ENCODE measurements around the gene ZCCHC2.

The ZCCHC2 gene

DNA sequence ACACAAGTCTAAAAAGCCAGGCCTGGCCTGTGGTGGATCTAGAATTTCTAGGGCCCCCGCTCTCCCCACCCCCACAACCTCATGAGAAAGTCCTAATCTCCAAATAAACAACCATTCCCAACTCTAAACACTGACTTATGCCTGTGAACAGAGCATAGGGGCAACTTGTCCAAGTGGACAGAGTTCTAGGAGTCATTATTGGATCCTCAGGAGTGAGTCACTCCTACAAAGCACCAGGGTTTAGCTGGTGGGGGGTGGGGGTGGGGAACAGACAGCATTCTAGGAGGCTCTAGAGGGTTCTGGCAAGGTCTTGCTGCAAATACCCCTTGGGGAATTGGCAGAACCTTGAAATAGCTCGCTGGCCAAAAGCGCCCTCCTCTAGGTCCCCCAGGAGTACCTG, 83.3 kb downstream of the ZCCHC2 start:
- Histone ChIP-seq H3K9me3 (replicated peaks; ENCODE audit: low read length) (no peaks in the 10 kb centered on the region), H3K27me3 (ENCODE audit: control insufficient read depth, insufficient read depth, low read length) (peaks cover 41% of the 10 kb centered on the region), H3K4me3 (ENCODE audit: low read length) (no peak overlapping the region), H3K36me3 (ENCODE audit: insufficient read depth, low read length) (no peaks in the 10 kb centered on the region), H3K4me1 (ENCODE audit: control insufficient read depth, insufficient read depth, low read length) (peaks cover 7% of the 10 kb centered on the region), H3K4me2 (ENCODE audit: low read length) (no peak overlapping the region), H3K9ac (ENCODE audit: low read depth, low read length) (no peak overlapping the region)

DNA sequence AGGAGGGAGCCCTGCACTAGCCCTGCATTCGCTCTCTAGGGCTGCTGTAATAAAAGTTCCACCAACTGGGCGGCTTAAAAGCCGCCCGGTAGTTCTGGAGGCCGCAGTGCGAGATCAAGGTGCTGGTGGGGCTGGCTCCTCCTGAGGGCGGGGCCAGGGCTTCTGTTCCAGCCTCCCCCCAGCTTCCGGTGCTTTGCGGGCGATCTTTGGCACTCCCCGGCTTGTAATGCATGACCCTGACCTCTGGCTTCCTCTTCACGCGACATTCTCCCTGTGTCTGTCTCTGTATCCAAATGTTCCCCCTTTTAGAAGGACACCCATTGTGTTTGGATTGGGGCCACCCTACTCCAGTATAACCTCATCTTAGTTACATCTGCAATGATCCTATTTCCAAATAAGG, 84.5 kb downstream of the ZCCHC2 start:
- Histone ChIP-seq H3K4me1 (ENCODE audit: control insufficient read depth, insufficient read depth, low read length) (peaks cover 9% of the 10 kb centered on the region), H3K9ac (ENCODE audit: low read depth, low read length) (no peak overlapping the region), H3K27me3 (ENCODE audit: control insufficient read depth, insufficient read depth, low read length) (peaks cover 42% of the 10 kb centered on the region), H3K36me3 (ENCODE audit: insufficient read depth, low read length) (no peaks in the 10 kb centered on the region), H3K4me2 (ENCODE audit: low read length) (no peak overlapping the region), H3K9me3 (replicated peaks; ENCODE audit: low read length) (no peaks in the 10 kb centered on the region), H3K4me3 (ENCODE audit: low read length) (no peak overlapping the region)

DNA sequence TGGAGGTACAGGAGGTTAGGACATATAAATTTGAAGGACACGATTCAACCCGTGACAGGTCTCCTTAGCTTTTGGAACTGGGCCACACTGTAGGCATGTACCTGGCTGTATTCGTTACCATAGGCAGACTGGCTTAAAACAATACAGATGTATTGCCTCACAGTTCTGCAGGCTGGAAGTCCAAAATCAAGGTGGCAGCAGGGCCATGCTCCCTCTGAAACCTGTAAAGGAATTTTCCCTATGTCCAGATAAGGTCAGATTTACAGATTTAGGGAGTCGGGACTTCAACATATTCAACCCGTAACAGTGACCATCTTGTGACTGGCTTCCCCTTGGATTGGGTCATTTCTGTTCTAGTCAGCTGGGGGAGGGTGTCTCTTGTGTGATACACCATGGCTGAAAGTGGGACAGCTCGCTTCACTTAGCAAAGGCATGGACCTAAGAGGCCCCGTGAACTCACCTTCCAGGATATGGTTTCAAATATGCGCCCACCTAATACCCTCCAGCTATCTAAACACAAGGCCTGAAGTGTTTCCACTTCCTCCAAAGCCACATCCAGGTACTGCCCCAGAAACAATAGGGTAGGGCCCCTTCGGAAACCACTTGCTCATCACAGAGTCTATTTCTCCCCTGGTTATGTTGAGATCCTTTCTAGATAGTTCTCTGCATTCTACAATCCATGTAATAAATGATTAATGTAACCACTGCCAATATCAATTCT, 85.0 kb downstream of the ZCCHC2 start:
- H3K27me3 ChIP-seq (ENCODE audit: control insufficient read depth, insufficient read depth, low read length), result peaks cover 45% of the 10 kb centered on the region
- peaks cover 9% of the 10 kb centered on the region for H3K4me1 ChIP-seq (ENCODE audit: control insufficient read depth, insufficient read depth, low read length)
- H3K4me2 ChIP-seq (ENCODE audit: low read length), result no peak overlapping the region
- H3K9me3 ChIP-seq (replicated peaks; ENCODE audit: low read length), result no peaks in the 10 kb centered on the region
- no peaks in the 10 kb centered on the region for H3K36me3 ChIP-seq (ENCODE audit: insufficient read depth, low read length)
- H3K9ac ChIP-seq (ENCODE audit: low read depth, low read length), result no peak overlapping the region
- no peak overlapping the region for H3K4me3 ChIP-seq (ENCODE audit: low read length)

DNA sequence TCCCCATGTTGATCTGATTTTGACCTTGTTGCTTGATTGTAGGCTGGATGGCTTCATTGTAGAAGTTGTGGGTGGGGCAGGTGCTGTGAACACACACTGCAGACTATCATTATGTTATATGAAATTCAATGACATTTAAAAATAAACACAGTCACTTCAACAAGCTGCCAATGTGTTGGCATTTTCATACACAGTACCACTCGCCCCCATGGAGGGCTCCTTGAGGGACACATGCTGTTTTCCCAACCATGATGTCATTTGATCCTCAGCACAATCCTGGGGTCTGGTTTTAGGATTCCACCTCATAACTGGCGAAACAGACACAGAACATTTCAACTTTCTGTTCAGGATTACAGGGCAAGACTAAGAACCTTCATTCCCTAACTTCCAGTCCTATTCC, 86.9 kb downstream of the ZCCHC2 start:
- no peak overlapping the region for H3K4me2 ChIP-seq (ENCODE audit: low read length)
- no peak overlapping the region for H3K9ac ChIP-seq (ENCODE audit: low read depth, low read length)
- H3K27me3 ChIP-seq (ENCODE audit: control insufficient read depth, insufficient read depth, low read length), result peaks cover 39% of the 10 kb centered on the region

DNA sequence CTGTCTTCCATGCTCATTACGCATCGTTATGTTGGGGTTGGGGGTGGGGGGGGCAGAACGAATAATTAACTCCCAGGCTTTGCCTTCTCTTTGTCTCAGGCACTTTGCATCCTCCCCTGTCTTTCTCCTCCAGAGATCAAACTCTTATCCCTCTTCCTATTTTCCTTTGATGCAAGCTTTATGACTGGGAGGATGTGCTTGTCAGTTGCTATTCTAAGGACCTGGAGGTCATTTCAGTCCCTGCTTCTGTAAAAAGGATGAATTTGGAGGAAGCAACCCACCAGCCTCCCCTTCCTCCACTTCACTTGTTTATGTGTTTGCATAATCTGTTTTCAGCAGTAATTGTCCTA, 87.5 kb downstream of the ZCCHC2 start:
- no peaks in the 10 kb centered on the region for H3K9me3 ChIP-seq (replicated peaks; ENCODE audit: low read length)
- no peak overlapping the region for H3K4me3 ChIP-seq (ENCODE audit: low read length)
- H3K36me3 ChIP-seq (ENCODE audit: insufficient read depth, low read length), result no peaks in the 10 kb centered on the region
- peak overlapping the region; percentile 71 for H3K4me2 ChIP-seq (ENCODE audit: low read length)
- peaks cover 42% of the 10 kb centered on the region for H3K27me3 ChIP-seq (ENCODE audit: control insufficient read depth, insufficient read depth, low read length)
- no peak overlapping the region for H3K9ac ChIP-seq (ENCODE audit: low read depth, low read length)
- H3K4me1 ChIP-seq (ENCODE audit: control insufficient read depth, insufficient read depth, low read length), result peaks cover 9% of the 10 kb centered on the region

More for the DNA sequence above, 86.9 kb downstream of the ZCCHC2 start:
- Histone ChIP-seq H3K4me3 (ENCODE audit: low read length) (no peak overlapping the region), H3K4me1 (ENCODE audit: control insufficient read depth, insufficient read depth, low read length) (peaks cover 9% of the 10 kb centered on the region), H3K9me3 (replicated peaks; ENCODE audit: low read length) (no peaks in the 10 kb centered on the region), H3K36me3 (ENCODE audit: insufficient read depth, low read length) (no peaks in the 10 kb centered on the region)

DNA sequence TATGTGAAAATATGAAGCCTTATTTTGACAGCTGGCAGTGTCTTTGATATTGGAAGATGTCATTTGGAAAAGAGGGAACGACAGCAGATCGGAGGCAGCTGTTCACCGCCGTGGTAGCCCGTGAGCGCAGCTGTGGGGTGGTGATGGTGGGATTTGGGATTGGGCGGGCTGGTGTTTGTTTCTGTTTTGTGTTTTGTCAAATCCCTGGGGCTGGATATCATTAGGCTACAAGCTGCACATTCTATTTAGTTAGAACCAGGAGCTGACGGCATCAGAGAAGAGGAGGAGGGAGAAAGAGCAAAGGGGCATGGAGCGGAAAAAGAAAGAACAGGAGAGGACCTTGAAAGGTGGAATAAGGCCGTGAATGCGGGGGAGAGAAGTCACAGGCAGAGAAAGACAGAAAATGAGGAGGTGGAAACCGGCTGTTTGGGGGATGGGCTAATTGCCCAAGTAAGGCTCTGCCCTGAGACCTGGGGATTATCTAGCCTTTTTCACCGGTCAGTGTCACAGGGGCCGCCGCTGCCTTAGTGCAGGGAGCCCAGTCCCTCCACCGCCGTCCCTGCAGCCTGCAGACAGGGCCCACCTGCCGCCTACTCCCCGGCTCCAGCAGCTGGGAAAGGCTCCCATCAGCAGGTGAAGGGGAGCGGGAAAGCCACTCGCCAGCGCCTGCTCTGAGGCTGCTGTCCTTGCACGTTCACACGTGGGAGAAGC, 88.0 kb downstream of the ZCCHC2 start:
- H3K36me3 ChIP-seq (ENCODE audit: insufficient read depth, low read length), result no peaks in the 10 kb centered on the region
- H3K4me2 ChIP-seq (ENCODE audit: low read length), result peak overlapping the region; percentile 71
- H3K4me1 ChIP-seq (ENCODE audit: control insufficient read depth, insufficient read depth, low read length), result peaks cover 9% of the 10 kb centered on the region
- H3K9me3 ChIP-seq (replicated peaks; ENCODE audit: low read length), result no peaks in the 10 kb centered on the region
- H3K9ac ChIP-seq (ENCODE audit: low read depth, low read length), result no peak overlapping the region
- H3K4me3 ChIP-seq (ENCODE audit: low read length), result peak overlapping the region; percentile 41
- peaks cover 42% of the 10 kb centered on the region for H3K27me3 ChIP-seq (ENCODE audit: control insufficient read depth, insufficient read depth, low read length)

DNA sequence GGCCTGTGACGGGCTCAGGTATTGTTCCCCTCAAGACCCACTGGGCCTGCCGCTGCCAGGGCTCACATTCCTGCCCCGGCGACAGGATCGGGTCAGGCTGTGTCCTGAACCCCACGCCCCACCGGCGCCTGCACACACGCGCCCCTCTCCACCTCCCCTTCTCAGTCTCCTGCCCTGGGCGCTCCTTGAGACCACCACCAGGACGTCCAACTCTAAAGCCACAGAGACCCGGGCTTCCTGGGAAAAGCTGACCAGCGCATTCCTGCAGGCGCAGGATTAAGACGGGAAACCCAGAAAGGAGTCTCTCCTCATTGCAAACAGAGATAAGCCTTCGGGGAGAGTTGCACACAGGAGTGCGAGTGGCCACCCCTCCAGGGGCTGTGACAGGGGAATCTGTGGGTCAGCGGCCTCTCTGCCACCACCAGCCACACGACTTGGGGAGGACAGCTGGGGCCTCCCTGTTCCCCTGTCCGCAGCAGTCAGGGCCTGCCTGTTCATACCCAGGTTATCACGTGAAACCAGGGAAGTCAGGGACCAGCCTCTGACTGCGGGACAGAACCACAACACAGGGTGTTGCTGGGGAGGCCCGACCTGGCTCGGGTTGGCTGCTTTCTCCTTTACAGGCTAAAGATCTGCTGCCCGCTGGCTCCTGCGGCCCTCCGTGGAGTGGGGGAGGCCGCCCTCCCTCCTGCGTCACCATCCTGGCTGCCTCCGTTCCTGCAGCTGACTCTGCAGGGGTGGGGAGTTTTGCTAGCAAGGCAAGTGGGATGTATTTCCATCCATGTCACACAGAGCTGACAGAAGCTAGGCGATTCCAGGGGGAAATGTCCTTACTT, 88.8 kb downstream of the ZCCHC2 start:
- Histone ChIP-seq H3K36me3 (ENCODE audit: insufficient read depth, low read length) (no peaks in the 10 kb centered on the region), H3K4me3 (ENCODE audit: low read length) (peak overlapping the region; percentile 41), H3K27me3 (ENCODE audit: control insufficient read depth, insufficient read depth, low read length) (peaks cover 42% of the 10 kb centered on the region), H3K9me3 (replicated peaks; ENCODE audit: low read length) (no peaks in the 10 kb centered on the region), H3K4me1 (ENCODE audit: control insufficient read depth, insufficient read depth, low read length) (peaks cover 9% of the 10 kb centered on the region), H3K4me2 (ENCODE audit: low read length) (peak overlapping the region; percentile 71), H3K9ac (ENCODE audit: low read depth, low read length) (no peak overlapping the region)

DNA sequence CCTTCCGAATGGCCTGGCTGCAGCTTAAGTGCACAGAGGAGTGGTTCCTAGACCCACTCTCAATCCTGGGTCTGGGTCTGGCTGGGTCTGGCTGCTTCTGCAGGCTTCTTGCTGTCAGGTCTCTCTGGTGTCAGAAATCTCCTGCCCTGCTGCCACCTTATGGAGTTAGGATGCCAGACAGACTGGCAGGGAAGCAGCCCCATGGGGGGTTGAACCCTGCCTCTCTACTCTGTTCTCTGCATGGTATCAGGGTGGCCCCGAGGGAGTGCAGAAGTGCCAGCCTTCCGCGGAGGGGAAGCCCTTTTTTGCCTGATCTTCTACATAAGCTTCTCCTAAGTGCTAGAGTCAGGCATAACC, 89.4 kb downstream of the ZCCHC2 start:
- peaks cover 42% of the 10 kb centered on the region for H3K27me3 ChIP-seq (ENCODE audit: control insufficient read depth, insufficient read depth, low read length)

DNA sequence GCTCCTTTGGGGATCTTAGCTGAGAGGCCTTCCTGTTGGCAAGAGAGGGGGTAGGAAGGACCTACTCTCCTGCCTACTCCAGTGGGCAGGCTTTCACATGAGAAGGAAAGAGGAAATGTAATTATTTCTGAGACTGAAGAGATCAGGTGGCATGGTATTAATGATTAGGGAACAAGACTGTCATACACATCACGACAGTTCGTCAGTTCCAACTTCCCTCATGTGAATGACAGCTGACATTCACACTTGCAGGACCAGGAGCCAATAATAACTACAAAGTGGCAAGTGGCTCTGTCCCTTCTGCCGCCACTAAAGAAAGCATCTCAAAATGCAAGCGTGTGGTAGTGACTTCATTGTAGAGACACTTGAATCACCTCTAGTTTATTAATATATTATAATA, 90.0 kb downstream of the ZCCHC2 start:
- H3K4me3 ChIP-seq (ENCODE audit: low read length), result no peak overlapping the region
- no peak overlapping the region for H3K9ac ChIP-seq (ENCODE audit: low read depth, low read length)
- no peaks in the 10 kb centered on the region for H3K36me3 ChIP-seq (ENCODE audit: insufficient read depth, low read length)
- no peak overlapping the region for H3K4me2 ChIP-seq (ENCODE audit: low read length)
- H3K9me3 ChIP-seq (replicated peaks; ENCODE audit: low read length), result no peaks in the 10 kb centered on the region
- peaks cover 42% of the 10 kb centered on the region for H3K27me3 ChIP-seq (ENCODE audit: control insufficient read depth, insufficient read depth, low read length)
- H3K4me1 ChIP-seq (ENCODE audit: control insufficient read depth, insufficient read depth, low read length), result peaks cover 9% of the 10 kb centered on the region

More for the DNA sequence above, 89.4 kb downstream of the ZCCHC2 start:
- H3K4me1 ChIP-seq (ENCODE audit: control insufficient read depth, insufficient read depth, low read length), result peaks cover 9% of the 10 kb centered on the region
- H3K9ac ChIP-seq (ENCODE audit: low read depth, low read length), result no peak overlapping the region
- H3K4me2 ChIP-seq (ENCODE audit: low read length), result peak overlapping the region; percentile 71
- H3K9me3 ChIP-seq (replicated peaks; ENCODE audit: low read length), result no peaks in the 10 kb centered on the region
- H3K36me3 ChIP-seq (ENCODE audit: insufficient read depth, low read length), result no peaks in the 10 kb centered on the region
- no peak overlapping the region for H3K4me3 ChIP-seq (ENCODE audit: low read length)

DNA sequence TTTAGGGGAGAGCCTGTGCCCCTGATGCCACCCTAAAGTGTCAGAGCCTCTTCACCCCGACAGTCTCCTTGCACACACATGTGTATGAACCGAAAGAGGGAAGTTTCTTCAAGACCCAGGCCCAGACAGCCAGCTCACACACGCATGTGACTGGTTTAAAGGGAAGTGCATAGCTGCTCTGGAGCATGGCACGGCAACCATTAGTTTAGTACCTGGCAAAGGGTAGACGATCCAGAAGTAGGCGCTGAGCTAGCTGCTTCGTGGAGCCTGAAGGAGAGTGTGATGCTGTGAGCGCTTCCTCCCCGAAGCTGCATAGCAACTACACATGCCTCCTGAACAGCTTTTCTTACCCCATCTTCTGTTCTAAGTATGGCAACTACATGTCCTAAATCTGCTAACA, 91.7 kb downstream of the ZCCHC2 start:
- Histone ChIP-seq H3K9me3 (replicated peaks; ENCODE audit: low read length) (no peaks in the 10 kb centered on the region), H3K4me1 (ENCODE audit: control insufficient read depth, insufficient read depth, low read length) (peaks cover 9% of the 10 kb centered on the region), H3K4me2 (ENCODE audit: low read length) (no peak overlapping the region), H3K27me3 (ENCODE audit: control insufficient read depth, insufficient read depth, low read length) (peaks cover 46% of the 10 kb centered on the region), H3K9ac (ENCODE audit: low read depth, low read length) (no peak overlapping the region), H3K36me3 (ENCODE audit: insufficient read depth, low read length) (no peaks in the 10 kb centered on the region), H3K4me3 (ENCODE audit: low read length) (no peak overlapping the region)

DNA sequence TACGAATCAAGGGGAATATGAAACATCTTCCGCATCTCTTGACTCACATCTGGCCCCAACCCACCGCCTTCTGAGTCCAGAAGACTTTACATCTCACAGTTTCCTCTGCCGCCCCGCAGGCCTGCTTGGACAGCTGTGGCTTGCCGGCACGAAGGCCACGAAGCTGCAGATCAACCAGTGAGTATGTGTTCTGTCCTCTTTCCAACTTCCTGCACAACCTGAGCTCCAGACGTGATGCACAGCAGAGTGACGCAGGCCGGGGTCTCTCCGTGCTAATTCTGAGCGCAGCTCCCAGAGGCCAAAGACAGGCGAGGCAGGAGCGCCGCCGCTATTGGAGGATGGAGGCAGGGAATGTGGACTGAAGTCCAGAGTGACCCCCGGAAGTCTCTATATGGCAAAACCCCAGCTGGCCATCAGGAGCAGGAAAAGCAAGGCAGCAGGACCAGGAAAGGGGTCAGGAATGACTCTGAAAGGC, 93.5 kb downstream of the ZCCHC2 start:
- H3K4me3 ChIP-seq (ENCODE audit: low read length), result no peak overlapping the region

More for the DNA sequence above, 93.5 kb downstream of the ZCCHC2 start:
- H3K4me2 ChIP-seq (ENCODE audit: low read length), result no peak overlapping the region
- H3K36me3 ChIP-seq (ENCODE audit: insufficient read depth, low read length), result no peaks in the 10 kb centered on the region
- H3K27me3 ChIP-seq (ENCODE audit: control insufficient read depth, insufficient read depth, low read length), result peaks cover 33% of the 10 kb centered on the region
- H3K9ac ChIP-seq (ENCODE audit: low read depth, low read length), result no peak overlapping the region
- no peaks in the 10 kb centered on the region for H3K4me1 ChIP-seq (ENCODE audit: control insufficient read depth, insufficient read depth, low read length)
- no peaks in the 10 kb centered on the region for H3K9me3 ChIP-seq (replicated peaks; ENCODE audit: low read length)

Data from skeletal muscle satellite cell (primary cell).